T-helper 2 cell treated with Interferon-gamma antibody and Interleukin-4, amounts not matched to agents 100 ng/mL and 5 ng/mL, for 36 hours (primary cell): ENCODE data around the gene TAF3. TPM values are rescaled to one million over a fixed set of nuclear protein-coding genes. Genes with fewer than 3 reads are reported as not detected.

Source experiments
- intact Hi-C: fragments of 100-400 bp; cut with micrococcal nuclease; formaldehyde crosslinking; loops from one replicate; pipeline ENCODE4 v1.15.1; 2023
- total RNA-seq: library from RNA; stranded (reverse); gene quantifications from 2 replicates; pipeline ENCODE4 v1.2.3, GENCODE V29; 2022

Gene TAF3
- total RNA-seq, 1 donor from 2014 or later: 15.0 TPM

DNA sequence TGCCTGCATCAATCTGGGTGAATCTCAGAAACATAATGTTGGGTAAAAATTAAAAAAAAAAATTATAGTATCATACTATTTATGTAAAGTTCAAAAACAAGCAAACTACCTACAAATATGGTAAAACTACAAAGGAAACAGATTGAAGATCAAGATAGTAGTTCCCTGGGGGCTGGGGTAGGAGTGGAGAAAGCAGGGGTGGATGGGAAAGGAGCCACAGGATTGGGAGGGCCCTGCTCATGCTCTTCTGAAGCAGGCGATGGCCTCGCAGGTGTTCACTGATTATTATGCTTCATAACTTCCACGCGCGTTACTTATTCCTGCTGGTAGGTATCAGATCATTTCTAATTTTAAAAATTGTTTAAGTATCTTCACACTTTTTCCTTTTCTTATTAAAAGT, 140.1 kb downstream of the TAF3 start:
- intact Hi-C loops: no loop called here

DNA sequence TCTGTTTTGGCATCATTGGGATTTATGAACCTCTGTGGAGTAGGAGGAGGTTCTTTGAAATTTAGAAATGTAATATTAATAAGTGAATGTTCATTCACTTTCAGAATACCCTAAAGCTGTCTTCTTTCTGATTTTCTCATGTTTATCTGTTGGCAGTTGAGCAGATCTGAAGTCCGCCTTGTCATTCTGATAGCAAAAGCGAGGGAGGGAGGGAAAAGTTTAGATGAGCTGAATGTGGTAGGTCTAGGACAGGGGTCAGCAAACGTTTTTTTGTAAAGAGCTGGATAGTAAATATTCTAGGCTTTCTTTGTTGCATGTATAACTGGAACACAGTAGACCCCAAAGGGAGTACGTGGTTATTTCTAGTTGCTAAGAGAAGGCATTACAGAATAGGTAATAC, 141.8 kb downstream of the TAF3 start:
- intact Hi-C loops: no loop called here

DNA sequence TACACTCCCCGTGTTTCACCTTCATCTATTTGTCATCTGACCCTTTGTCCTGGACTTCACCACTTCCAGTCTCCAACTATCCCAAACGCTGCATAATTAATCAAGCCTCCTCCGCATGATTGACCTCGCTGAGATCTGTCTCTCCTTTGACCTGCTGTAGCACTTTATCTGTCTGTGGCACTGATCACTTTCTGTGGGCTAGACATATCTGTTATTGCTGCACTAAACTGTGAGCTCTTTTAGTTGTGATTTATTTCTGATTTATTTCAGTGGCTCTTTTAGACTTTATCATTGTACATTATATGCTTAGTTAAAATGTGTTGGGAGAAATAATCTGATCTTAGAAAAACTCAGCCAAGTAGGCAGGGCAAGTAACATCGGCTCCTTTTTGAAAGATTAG, 144.3 kb downstream of the TAF3 start:
- intact Hi-C loops: no loop called here

DNA sequence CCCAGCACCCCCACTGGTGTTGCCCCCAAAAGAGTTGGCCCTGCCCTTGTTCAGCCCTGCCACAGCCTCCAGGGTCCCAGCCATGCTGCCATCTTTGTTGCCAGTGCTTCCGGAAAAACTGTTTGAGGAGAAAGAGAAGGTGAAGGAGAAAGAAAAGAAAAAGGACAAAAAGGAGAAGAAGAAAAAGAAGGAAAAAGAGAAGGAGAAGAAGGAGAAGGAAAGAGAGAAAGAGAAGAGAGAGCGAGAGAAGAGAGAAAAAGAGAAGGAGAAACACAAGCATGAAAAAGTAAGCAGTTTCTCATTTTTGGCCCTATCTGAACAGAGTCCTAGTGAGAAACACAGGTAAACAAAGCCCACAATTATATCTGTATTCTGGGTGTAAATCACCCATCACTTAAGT, 147.2 kb downstream of the TAF3 start:
- intact Hi-C loops: no loop called here

DNA sequence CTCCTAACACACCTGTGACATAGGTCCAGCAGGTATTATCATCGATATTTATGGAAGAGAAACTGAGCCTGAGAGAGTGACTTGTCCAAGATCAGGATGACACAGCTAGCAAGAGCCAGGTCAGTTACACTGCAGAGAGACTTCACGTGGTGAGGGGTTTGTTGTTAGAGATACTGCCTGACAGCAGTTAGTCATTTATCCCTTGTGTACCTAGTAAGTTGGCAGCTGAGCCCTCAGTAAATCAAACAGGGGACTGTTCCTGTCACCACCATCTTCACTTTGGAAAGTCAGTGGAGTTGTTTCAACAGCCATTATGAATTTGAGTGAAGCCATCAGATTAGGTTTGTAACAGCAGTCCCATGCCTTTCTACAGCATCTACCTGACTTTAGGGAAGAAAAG, 148.7 kb downstream of the TAF3 start:
- intact Hi-C loops: no loop called here

DNA sequence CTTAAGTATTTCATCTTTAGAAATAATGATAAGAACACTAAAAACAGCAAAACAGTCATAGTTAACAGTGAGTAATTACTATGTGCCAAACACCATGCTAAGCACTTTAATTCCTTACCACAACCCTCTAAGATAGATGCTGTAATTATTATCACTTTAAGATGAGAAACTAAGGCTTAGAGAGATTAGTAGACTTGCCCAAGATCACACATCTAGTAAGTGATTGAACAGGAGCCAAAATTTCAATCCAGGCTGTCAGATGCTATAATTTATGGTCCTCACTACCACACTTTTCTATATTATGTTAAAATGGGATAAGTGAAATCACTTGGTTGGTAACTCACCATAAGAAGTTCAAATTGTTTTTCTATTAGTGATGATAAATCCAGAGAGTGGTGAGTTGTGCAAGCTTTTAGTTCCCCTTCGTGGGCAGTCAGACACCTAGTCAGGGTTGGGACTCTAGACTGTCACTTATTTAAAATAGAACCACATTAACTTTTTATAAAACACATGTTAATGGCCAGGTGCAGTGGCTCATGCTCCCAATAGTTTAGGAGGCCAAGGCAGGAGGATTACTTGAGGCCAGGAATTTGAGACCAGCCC, 150.3 kb downstream of the TAF3 start:
- intact Hi-C loops: no loop called here

DNA sequence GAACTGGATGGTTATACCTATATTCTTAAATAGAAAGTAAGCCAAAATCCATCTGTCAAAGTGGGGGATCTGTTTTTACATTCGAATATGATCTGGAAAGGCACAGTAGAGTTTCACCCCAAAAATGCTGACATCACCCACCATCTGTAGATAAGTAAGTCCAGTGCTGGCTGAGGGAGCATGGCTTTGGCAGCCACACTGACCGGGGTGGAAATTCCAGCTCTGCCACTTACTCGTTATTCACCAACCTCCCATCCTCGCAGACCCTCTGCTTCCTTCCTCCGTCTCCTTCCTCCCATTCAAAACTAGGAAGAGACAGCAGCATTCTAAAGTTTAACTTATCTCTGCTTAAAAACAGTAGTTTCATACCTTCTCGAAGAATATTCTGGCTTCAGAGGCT, 151.3 kb downstream of the TAF3 start:
- intact Hi-C loops: no loop called here

DNA sequence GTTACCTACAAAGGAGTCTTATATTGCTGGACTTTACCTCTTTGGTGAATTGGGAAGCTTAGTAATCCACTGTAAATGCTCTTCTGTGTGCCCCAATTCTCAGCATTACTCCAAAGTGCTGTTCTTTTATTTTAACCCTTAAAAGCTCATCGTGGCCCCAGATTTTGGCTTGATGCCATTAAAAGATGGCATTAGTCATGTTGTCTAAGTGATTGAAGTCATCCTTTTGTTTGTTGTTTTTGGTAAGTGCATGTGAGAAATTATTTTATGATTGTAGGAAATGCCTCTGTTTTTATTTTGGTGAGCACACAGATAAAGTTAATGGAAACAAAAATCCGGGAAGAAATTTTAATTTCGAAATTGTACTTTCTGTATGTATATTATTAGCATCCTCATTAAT, 153.6 kb downstream of the TAF3 start:
- intact Hi-C loops: no loop called here

DNA sequence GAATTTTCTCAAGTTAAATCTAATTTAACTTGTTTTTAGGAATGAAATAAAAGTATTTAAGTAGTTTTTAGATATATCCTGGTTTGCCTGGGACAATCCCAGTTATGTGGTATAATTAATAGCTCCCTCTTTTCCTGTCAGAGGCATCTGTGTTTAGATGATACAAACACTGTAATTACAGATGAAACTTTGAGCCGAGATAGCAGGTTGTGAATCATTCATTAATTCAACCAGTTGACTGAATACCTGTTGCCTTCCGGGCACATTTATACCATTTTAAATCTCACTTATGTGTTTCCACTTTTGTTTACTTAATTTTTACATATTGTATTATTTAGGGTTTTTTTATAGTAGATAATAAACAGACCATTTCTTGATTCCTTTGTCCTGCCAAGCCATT, 154.1 kb downstream of the TAF3 start:
- intact Hi-C loops: no loop called here

DNA sequence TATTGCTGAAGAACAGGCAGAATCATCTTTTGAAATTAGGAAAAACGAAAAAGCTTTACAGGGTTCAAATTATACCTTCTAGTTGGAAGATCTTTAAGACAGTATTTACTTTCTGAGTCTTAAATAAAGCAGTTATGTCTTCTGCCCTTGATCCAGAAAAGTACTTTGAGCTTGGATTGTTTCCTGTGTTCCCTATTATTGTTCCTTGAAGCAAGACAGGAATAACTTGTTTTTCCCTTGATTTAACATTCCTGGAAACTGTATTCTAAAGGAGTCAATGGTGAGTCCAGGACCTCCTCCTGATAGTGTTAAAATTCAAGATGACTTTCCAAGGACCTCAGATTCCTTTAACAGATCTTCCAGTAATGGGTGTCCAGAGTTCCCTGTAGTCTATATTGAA, 161.9 kb downstream of the TAF3 start:
- intact Hi-C loops: no loop called here

DNA sequence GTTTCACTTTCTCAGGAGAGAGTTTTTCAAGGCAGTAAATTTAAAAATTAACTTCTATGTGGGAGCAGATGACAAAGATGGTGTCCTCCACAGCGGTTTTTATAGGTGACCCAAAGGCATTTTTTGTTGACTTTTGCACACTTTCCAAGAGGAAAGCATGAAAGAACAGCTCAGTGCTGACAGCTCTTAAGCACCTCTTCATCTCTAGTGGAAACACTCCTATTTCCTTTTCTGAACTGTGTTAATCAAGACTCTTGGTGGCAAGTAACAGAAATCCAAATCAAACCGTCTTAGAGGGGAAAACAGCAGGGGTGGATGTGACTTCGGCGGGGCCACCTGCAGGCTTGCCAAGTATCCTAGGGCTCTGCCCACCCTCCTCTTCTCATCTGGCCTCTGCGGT, 164.4 kb downstream of the TAF3 start:
- intact Hi-C loops: no loop called here

DNA sequence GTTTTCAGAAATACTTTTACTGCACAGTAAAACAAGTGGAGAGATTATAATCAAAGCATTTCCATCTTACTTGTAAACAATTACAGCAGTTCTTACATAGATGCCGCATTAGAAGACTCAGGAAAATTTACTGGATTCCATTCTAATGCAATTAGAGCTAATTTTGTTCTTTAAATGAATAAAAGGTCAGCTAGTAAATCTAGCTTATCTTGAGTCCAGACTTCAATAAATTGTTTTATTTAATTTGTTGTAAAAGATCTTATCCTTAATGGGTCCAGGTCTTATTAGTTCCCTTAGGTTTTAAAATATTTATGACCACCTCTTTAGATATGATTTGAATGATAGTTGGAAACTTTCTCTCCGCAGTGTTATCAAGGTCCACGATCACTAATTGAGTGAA, 166.0 kb downstream of the TAF3 start:
- intact Hi-C loops: no loop called here

DNA sequence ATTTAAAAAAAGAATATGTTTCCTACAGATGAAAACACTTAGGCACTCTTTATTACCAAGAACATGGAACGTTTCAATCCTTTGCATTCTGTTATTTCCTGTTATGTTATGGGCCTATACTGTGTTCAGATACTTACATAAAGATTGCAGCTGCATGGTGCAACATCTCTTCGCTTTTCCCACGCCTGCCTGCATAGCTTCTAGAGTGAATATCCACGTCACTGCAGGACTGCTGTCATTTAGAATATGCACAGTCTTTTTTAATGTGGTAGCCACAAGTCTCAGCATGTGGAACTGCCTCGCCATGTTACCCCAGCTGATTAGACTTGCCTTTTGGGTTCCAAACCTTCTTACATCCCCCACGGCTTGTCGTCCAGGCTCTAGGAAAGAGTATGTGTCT, 166.6 kb downstream of the TAF3 start:
- intact Hi-C loops: no loop called here

DNA sequence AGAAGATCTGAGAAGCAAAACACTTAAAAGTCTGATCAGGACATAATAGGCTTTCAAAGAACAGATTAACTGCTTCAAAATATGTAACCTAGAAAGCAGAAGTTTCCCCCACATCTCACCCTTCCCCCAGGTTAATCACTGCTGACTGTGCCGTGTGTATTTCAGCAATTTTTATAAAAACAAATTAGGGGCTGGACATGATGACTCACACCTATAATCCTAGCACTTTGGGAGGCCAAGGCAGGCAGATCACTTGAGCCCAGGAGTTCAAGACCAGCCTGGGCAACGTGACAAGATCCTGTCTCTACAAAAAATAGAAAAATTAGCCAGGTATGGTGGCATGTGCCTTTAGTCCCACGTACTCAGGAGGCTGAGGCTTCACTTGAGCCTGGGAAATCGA, 168.5 kb downstream of the TAF3 start:
- intact Hi-C loops: no loop called here

DNA sequence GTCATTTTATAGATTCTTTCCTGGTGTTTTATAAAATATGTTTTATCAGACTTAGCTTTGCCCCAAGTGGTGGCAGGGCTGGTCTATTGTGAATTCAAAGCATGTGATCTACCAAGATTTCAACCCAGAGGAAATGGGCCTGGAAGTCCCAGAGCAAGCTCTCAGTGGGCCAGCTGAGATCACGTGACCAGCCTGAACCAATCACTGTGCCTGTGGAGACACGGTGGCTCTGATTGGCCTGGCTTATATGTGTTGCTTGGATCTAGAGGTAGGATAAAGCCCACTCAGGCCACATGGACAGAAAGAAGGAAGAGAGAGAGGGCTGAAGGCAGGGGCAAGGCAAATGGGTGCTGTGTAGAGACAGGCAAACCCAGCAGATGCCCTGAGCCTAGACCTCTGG, 170.7 kb downstream of the TAF3 start:
- intact Hi-C loops: no loop called here

DNA sequence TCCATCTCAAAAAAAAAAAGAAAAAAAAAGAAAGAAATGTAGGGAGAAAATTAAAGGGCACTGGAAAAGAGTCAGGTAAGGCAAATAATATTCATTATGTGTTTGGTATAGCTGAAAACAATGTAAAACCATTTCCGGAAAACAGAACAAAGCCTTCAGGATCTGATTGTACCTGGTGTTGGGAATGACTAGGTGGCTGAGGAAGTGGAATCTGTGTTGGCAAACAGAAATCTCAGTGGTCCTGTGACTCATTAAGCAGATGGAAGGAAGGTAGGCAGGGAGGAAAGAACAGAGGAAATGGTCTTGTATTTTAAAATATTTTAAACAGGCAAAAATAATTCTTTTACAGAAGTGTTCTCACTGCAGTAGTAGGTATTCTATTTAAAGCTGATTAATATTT, 180.5 kb downstream of the TAF3 start:
- intact Hi-C loops: no loop called here

DNA sequence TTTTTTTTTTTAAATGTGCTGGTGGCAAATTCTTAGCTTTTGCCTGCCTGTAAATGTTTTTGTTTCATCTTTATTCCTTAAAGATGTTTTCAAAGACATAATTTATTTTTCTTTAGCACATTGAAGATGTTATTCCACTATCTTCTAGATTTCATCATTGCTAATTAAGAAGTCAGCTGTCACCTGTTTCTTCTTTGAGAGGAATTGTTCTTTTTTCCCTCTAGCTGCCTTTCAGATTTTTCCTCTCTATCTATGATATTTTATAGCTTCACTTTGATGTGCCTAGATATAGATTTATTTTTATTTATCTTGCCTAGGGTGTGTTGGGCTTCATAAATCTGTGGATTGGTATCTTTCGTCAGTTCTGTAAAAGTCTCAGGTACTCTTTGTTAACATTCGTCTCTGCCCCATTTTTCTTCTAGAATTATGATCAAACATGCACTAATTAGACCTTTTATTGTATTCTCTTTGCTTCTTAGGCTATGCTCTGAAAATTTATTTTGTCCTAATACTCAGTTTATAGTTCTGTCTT, 186.2 kb downstream of the TAF3 start:
- intact Hi-C loops: no loop called here

DNA sequence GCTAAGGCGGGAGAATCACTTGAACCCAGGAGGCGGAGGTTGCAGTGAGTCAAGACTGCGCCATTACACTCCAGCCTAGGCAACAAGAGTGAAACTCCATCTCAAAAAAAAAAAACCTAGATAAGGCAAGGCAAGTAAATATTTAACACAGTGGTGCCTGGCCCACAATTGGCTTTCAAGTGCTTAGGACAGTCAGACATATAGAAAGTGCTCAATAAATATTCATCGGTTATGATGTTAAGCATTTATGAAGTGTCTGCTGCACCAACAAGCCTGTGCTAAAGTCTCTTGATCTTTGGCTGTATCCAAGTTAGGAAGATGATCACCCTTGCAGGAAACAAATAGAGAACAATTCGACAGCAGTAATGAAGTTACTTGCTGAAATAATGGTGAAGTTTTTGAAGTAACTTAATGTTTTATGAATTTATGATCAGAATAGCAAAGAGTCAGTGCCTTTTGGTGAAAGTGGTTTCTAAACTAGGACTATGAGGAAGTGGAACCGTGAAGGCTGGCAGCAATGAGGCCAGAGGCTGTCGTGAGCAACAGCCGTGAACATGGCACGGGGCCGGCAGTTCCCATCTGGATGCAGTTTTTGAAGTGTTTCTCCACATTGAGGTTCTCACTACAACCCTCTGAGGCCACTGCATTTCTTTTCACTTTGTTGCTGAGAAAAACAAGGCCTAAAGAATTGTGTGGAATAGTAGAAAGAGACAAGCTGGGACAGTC, 188.1 kb downstream of the TAF3 start:
- intact Hi-C loops: no loop called here

DNA sequence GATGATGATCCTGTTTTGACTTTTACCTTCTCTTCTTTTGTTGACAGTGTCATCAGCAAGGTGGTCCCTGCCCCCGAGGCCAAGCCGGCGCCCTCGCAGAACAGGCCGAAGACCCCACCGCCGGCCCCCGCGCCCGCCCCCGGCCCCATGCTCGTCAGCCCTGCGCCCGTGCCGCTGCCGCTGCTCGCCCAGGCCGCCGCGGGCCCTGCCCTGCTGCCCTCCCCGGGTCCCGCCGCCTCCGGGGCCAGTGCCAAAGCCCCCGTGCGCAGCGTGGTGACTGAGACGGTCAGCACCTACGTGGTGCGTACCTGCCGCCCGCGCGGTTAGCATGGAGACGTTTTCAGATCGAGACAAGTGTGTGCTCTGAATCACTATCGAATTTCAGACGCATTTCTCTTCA, 190.7 kb downstream of the TAF3 start:
- intact Hi-C loops: no loop called here

DNA sequence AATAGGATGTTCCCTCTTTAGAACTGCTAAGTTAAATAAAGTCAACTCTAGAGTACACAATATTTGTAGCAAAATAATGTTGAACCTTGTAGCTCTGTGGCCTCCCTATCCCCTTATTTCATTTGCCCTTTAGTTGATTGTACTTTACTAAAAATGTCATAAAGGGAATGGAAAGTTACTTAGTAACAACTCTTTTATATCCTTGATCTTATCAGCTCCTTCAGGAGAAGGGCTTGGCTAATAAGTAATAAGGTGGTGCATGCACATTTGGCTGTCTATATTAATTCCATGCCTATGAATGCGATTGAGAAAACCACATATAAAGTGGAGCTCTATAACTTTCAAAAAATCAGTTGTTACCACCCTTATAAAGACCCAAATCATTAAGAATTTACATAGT, 194.7 kb downstream of the TAF3 start:
- intact Hi-C loops: no loop called here

DNA sequence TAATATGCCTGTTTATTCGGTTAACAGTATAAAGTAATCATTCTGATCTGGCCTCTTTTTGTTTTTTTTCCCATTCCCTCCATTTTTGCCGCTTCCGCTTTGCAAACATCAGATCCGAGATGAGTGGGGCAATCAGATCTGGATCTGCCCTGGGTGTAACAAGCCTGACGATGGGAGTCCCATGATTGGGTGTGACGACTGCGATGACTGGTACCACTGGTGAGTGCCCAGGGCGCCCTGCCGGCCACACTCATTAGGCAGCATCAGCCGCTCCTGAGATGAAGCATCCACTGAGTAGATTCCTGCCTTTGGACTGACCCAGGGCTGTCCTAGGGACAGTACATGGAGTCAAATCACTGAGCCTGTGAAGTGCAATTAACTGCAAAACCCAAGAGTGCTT, 195.3 kb downstream of the TAF3 start:
- intact Hi-C loops: no loop called here

DNA sequence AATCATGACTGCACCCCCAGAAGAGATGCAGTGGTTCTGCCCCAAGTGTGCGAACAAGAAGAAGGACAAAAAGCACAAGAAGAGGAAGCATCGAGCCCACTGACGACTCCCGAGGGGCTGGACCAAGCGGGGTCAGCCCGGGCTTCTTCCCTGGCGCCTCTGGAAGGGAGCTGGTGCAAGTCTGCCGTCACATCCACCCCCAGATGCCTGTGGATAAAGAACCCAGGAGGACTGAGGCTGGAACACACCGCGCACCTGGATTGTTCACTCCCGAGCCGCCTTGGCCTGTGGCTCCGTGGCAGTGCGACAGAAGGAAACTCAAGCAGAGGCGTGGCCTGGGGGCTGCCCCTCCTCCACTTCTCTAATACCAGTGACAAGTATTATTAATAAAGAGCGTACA, 196.3 kb downstream of the TAF3 start:
- intact Hi-C loops: no loop called here

DNA sequence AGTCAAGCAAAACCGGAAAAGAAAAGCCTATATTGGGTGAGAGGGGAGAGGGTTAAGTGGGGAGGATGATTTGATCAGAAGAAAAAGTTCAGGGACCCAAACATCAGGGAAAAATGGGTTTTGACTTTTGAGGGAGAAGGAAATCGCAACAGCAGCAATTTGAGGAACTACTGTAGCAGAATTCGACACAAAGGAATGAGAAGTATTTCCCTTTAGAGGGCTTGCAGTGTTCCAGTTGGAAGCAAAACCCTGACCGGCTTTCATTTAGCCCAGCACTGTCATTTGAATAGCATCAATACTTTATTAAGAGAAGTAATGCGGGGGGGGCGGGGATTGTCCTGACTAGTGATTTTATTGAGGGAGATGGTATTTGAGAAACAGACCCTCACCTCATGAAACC, 199.0 kb downstream of the TAF3 start:
- intact Hi-C loops: no loop called here
